ENCODE results near the gene NEFH. TPM values are rescaled to one million over a fixed set of nuclear protein-coding genes. Genes with fewer than 3 reads are reported as not detected.

The NEFH gene
- total RNA-seq, 1 experiment from 2014 or later, result 22.0 TPM

GRCh38 chr22:29463629-29464028, 16.4 kb upstream of the NEFH start:
- Histone ChIP-seq H3K27me3 (replicated peaks; ENCODE audit: insufficient read depth, low read depth, low read length, poor library complexity) (no peaks in the 10 kb centered on the region), H3K4me3 (ENCODE audit: low read depth, low read length, poor library complexity, severe bottlenecking) (no peak overlapping the region), H3K9me3 (ENCODE audit: low read depth, low read length, poor library complexity, severe bottlenecking) (no peaks in the 10 kb centered on the region), H3K4me1 (ENCODE audit: insufficient read depth, low read length, poor library complexity, severe bottlenecking) (no peaks in the 10 kb centered on the region), H3K36me3 (ENCODE audit: insufficient read depth, low read length, poor library complexity, severe bottlenecking) (no peaks in the 10 kb centered on the region), H3K27ac (ENCODE audit: low read depth, low read length, poor library complexity, severe bottlenecking) (no peak overlapping the region)
- BruUV-seq (replicated peaks), result no TSS peak
- ChIA-PET CTCF (no interaction called here), POLR2A (ENCODE audit: low non-redundant PET) (interaction anchor here (0.6 kb wide), 1 partner anchor 1525 kb away, joined by 3 read pairs; no protein-coding TSS in a partner anchor)
- no peak for DNase-seq (ENCODE audit: low spot score)
- TF ChIP-seq CTCF (conservative IDR thresholded peaks at IDR 0.05; ENCODE audit: low read depth, low read length), result no peak
- no peak for TF ChIP-seq EZH2 (IDR thresholded peaks at IDR 0.05; ENCODE audit: borderline replicate concordance, low read depth, low read length, poor library complexity, severe bottlenecking)
- intact Hi-C loops (cut with micrococcal nuclease; ENCODE audit: unreplicated experiment), result no loop called here

GRCh38 chr22:29464581-29464980, 15.4 kb upstream of the NEFH start:
- H3K4me1 ChIP-seq (ENCODE audit: insufficient read depth, low read length, poor library complexity, severe bottlenecking), result no peaks in the 10 kb centered on the region
- no peaks in the 10 kb centered on the region for H3K36me3 ChIP-seq (ENCODE audit: insufficient read depth, low read length, poor library complexity, severe bottlenecking)
- POLR2A ChIA-PET (ENCODE audit: low non-redundant PET), result interaction anchor here (0.6 kb wide), 1 partner anchor 1526 kb away, joined by 3 read pairs; no protein-coding TSS in a partner anchor
- TF ChIP-seq CTCF (conservative IDR thresholded peaks at IDR 0.05; ENCODE audit: low read depth, low read length) (no peak), EZH2 (IDR thresholded peaks at IDR 0.05; ENCODE audit: borderline replicate concordance, low read depth, low read length, poor library complexity, severe bottlenecking) (no peak)
- no peaks in the 10 kb centered on the region for H3K9me3 ChIP-seq (ENCODE audit: low read depth, low read length, poor library complexity, severe bottlenecking)
- no peaks in the 10 kb centered on the region for H3K27me3 ChIP-seq (replicated peaks; ENCODE audit: insufficient read depth, low read depth, low read length, poor library complexity)
- H3K27ac ChIP-seq (ENCODE audit: low read depth, low read length, poor library complexity, severe bottlenecking), result no peak overlapping the region
- intact Hi-C loops (cut with micrococcal nuclease; ENCODE audit: unreplicated experiment), result no loop called here
- no TSS peak for BruUV-seq (replicated peaks)
- CTCF ChIA-PET, result no interaction called here
- no peak overlapping the region for H3K4me3 ChIP-seq (ENCODE audit: low read depth, low read length, poor library complexity, severe bottlenecking)
- DNase-seq (ENCODE audit: low spot score), result no peak

GRCh38 chr22:29469755-29470154, 10.3 kb upstream of the NEFH start:
- intact Hi-C loops (cut with micrococcal nuclease; ENCODE audit: unreplicated experiment), result no loop called here
- POLR2A ChIA-PET (ENCODE audit: low non-redundant PET), result no interaction called here
- no peaks in the 10 kb centered on the region for H3K27me3 ChIP-seq (replicated peaks; ENCODE audit: insufficient read depth, low read depth, low read length, poor library complexity)
- H3K36me3 ChIP-seq (ENCODE audit: insufficient read depth, low read length, poor library complexity, severe bottlenecking), result no peaks in the 10 kb centered on the region
- BruUV-seq (replicated peaks), result no TSS peak
- H3K4me3 ChIP-seq (ENCODE audit: low read depth, low read length, poor library complexity, severe bottlenecking), result no peak overlapping the region
- TF ChIP-seq CTCF (conservative IDR thresholded peaks at IDR 0.05; ENCODE audit: low read depth, low read length), result no peak
- no peak for TF ChIP-seq EZH2 (IDR thresholded peaks at IDR 0.05; ENCODE audit: borderline replicate concordance, low read depth, low read length, poor library complexity, severe bottlenecking)
- no peak overlapping the region for H3K27ac ChIP-seq (ENCODE audit: low read depth, low read length, poor library complexity, severe bottlenecking)
- H3K4me1 ChIP-seq (ENCODE audit: insufficient read depth, low read length, poor library complexity, severe bottlenecking), result no peaks in the 10 kb centered on the region
- no peak for DNase-seq (ENCODE audit: low spot score)
- no peaks in the 10 kb centered on the region for H3K9me3 ChIP-seq (ENCODE audit: low read depth, low read length, poor library complexity, severe bottlenecking)
- CTCF ChIA-PET, result no interaction called here

All from A673 (cell line).